Activated CD8-positive, alpha-beta memory T cell treated with anti-CD3 and anti-CD28 coated beads, Interleukin-2, amount 10 ng/mL, durations not matched to agents 7 days and 5 days (primary cell): ENCODE results near the gene E2F4. TPM values are rescaled to one million over a fixed set of nuclear protein-coding genes. Genes with fewer than 3 reads are reported as not detected.

Source experiments
- ATAC-seq: fragments of 150-1000 bp; cut with Tn5 transposase; one replicate; pipeline ENCODE4 v1.10.0; 2021; ENCODE audit warnings: moderate library complexity
- CTCF ChIA-PET: fragments of 350-600 bp; sonication (Branson Sonifier 250); formaldehyde crosslinking; loops from one replicate; lab custom pipeline; 2021; ENCODE audit warnings: antibody characterized with exemption; lab: Charles Lee
- DNase-seq: peaks from one replicate; pipeline ENCODE4 v3.0.0-alpha.2; 2020
- H3K27ac Mint-ChIP-seq: one replicate; pipeline ENCODE4 v1.8.0; 2021; ENCODE audit warnings: mild to moderate bottlenecking, mixed read lengths
- H3K27me3 Mint-ChIP-seq: one replicate; pipeline ENCODE4 v1.8.0; 2021; ENCODE audit warnings: mixed read lengths
- H3K36me3 Mint-ChIP-seq: one replicate; pipeline ENCODE4 v1.8.0; 2021; ENCODE audit warnings: mild to moderate bottlenecking, mixed read lengths
- H3K4me1 Mint-ChIP-seq: one replicate; pipeline ENCODE4 v1.8.0; 2021; ENCODE audit warnings: mixed read lengths
- H3K4me3 Mint-ChIP-seq: one replicate; pipeline ENCODE4 v1.8.0; 2021; ENCODE audit warnings: mild to moderate bottlenecking, moderate library complexity, mixed read lengths
- H3K9me3 Mint-ChIP-seq: one replicate; pipeline ENCODE4 v1.8.0; 2022; ENCODE audit warnings: low read depth, mixed read lengths
- total RNA-seq, 2 experiments: library from RNA; stranded (reverse); gene quantifications; one replicate each; pipeline ENCODE4 v1.2.3, GENCODE V29; 2021

Gene E2F4
- total RNA-seq, 2 experiments from 2014 or later = 147 to 148 TPM

DNA sequence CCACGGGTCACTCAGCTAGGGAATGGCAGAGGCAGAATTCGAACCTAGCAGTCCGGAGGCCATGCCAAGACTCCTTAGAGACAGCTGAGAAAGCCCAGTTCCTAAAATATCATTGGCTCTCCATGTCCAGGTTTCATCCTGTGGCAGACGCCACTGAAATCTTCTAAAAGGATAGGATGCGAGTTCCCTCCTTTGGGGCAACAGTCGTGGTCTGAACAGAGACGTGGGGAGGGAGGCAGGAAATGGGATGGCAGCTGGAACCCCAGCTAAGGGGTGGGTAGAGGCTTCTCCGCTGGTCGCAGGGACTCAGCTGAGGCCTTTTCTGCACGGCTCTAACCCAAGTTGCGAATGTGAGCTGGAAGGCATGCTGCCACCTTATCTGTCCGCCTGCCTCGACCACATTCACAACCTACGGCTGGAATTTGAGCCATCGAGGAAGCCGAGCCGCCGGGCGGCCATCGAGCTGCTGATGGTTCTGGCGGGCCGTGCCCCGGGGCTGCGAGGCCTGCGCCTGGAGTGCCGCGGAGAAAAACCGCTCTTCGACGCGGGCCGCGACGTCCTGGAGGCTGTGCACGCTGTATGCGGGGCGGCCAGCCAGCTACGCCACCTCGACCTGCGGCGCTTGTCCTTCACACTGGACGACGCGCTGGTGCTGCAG lies 29.3 kb upstream of the E2F4 start:
- ATAC-seq (no peak), DNase-seq (no peak)
- no peak overlapping the region for H3K27ac Mint-ChIP-seq
- peaks cover 34% of the 10 kb centered on the region for H3K27me3 Mint-ChIP-seq
- no peak overlapping the region for H3K4me3 Mint-ChIP-seq
- H3K9me3 Mint-ChIP-seq = no peaks in the 10 kb centered on the region
- CTCF ChIA-PET = interaction anchor here (0.9 to 17.0 kb wide), 14 partner anchors 7 to 219 kb away, joined by 3 to 395 read pairs (median 4); partner anchors contain the start of genes CES3, FHOD1, MATCAP1 and NOL3
- peaks cover 7% of the 10 kb centered on the region for H3K36me3 Mint-ChIP-seq
- peaks cover 53% of the 10 kb centered on the region for H3K4me1 Mint-ChIP-seq

DNA sequence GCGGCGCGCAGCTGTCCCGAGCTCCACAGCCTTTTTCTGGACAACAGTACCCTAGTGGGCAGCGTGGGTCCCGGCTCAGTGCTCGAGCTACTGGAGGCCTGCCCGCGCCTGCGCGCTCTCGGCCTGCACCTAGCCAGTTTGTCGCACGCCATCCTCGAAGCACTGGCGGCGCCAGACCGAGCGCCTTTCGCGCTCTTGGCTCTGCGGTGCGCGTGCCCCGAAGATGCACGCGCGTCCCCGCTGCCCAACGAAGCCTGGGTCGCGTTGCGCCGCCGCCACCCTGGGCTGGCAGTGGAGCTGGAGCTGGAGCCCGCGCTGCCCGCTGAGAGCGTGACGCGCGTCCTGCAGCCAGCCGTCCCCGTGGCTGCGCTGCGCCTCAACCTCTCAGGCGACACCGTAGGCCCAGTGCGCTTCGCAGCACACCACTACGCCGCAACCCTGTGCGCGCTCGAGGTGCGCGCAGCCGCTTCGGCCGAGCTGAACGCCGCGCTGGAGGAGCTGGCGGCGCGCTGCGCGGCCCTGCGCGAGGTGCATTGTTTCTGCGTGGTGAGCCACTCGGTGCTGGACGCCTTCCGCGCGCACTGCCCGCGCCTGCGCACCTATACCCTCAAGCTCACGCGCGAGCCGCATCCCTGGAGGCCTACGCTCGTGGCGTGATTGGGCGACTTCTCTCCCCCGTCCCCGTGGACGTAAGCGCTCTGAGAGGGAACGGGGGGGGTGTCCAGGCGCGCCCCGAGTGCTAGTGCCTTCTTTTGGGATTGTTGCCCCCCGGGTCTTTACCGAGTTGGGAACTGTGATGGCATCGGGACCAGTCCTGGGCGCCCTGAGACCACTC lies 28.6 kb upstream of the E2F4 start:
- no peak for ATAC-seq
- Mint-ChIP-seq H3K27me3 (peaks cover 42% of the 10 kb centered on the region), H3K27ac (no peak overlapping the region), H3K4me3 (peak overlapping the region; percentile 49), H3K4me1 (peaks cover 47% of the 10 kb centered on the region), H3K9me3 (no peaks in the 10 kb centered on the region), H3K36me3 (peaks cover 7% of the 10 kb centered on the region)
- CTCF ChIA-PET = interaction anchor here (0.9 to 17.0 kb wide), 12 partner anchors 8 to 220 kb away, joined by 3 to 395 read pairs (median 4); partner anchors contain the start of genes CES3 and MATCAP1
- DNase-seq = peak; percentile 65

DNA sequence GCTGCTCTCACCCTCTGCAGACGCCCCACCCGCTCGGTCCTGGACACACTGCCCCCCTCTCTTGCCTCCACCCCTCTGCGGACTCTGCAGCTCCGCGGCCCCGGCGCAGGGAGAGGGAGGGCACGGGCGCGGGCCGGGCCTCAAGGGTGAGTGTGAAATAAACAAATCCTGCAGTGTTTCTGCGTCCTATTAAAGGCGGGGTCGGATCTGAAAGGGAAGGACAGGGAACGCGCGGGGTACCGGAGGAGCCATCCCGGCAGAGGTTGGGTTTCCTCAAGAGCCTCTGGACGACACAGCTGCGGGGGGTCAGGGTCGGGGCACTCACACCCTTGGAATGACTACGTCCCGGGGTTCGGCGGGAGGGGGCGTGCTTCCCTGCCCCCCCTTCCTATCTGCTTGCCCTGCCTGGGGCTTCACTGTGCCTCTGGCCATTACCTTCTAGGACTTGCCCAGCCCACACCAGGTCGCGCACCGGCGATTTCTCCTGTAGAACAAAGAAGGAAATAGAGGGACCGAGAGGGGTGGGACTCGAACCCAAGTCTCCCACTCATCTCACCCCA lies 27.9 kb upstream of the E2F4 start:
- no peak overlapping the region for H3K27ac Mint-ChIP-seq
- ATAC-seq (no peak), DNase-seq (no peak)
- peaks cover 7% of the 10 kb centered on the region for H3K36me3 Mint-ChIP-seq
- CTCF ChIA-PET = interaction anchor here (1.0 to 17.0 kb wide), 8 partner anchors 9 to 220 kb away, joined by 3 to 395 read pairs (median 4); partner anchors contain the start of gene MATCAP1
- peaks cover 49% of the 10 kb centered on the region for H3K27me3 Mint-ChIP-seq
- H3K9me3 Mint-ChIP-seq = no peaks in the 10 kb centered on the region
- peak overlapping the region; percentile 49 for H3K4me3 Mint-ChIP-seq
- H3K4me1 Mint-ChIP-seq = peaks cover 42% of the 10 kb centered on the region

DNA sequence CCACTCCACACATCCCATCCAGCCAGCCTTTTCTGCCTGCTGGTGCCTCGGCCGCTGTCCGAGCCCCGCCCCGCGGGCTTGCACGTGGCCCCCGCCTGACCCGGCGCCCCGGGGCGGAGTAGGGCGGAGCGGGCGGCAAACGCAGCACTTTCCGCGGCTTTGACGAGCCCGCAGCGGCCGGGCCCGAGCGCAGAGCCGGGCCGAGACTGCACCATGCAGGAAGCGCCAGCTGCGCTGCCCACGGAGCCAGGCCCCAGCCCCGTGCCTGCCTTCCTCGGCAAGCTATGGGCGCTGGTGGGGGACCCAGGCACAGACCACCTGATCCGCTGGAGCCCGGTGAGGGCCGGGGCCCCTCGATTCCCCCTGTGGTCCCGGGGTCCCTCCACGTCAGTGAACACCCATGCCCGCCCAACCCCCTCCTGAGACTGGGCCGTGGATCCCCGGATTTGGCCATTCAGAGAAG lies 27.3 kb upstream of the E2F4 start, which contains the start of gene HSF4:
Gene HSF4, plus strand, starts transcription at position 147 of the 463 bp plus-strand sequence. Its CDS starts 67 bp downstream, at position 214.
- peak within 1 kb of the TSS; percentile 49 for H3K4me3 Mint-ChIP-seq
- H3K27me3 Mint-ChIP-seq = peaks cover 53% of the 10 kb centered on the region
- DNase-seq (no peak), ATAC-seq (no peak)
- H3K9me3 Mint-ChIP-seq = no peaks in the 10 kb centered on the region
- H3K36me3 Mint-ChIP-seq = peaks cover 7% of the 10 kb centered on the region
- peaks cover 44% of the 10 kb centered on the region for H3K4me1 Mint-ChIP-seq
- CTCF ChIA-PET = interaction anchor here (1.2 to 17.0 kb wide), 6 partner anchors 9 to 211 kb away, joined by 3 to 395 read pairs (median 40); partner anchors contain the start of gene MATCAP1
- H3K27ac Mint-ChIP-seq = no peak within 1 kb of the TSS

DNA sequence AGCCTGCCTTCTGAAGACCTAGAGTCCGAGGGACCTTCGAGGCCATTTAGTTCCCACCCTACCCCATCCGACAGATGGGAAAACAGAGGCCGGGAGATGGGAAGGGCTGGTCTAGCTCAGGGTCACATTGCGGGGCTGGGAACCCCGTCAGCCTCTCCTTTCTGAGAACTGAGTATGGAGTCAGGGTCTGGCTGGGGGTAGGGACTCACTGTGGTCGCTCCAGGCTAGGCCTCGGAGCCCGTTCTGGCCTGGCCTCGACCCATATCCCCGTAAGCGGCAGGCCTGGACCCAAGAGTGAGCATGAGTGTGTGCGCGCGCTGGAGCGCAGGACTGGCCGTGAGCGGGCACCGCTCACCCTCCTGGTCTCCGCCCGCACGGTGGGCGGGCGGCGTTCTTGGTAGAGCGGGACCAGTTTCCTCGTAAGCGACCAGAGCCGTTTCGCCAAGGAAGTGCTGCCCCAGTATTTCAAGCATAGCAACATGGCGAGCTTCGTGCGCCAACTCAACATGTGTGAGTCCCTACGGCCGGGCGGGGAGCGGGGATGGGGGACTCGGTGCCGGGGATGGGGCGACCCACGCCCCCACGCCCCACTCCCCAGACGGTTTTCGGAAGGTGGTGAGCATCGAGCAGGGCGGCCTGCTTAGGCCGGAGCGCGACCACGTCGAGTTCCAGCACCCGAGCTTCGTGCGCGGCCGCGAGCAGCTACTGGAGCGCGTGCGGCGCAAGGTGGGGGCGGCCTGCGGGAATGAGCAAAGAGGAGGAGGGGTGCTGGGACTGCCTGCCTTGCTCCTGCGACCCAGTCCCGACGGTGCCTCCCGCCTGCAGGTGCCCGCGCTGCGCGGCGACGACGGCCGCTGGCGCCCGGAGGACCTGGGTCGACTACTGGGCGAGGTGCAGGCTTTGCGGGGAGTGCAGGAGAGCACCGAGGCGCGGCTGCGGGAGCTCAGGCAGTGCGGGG lies 26.6 kb upstream of the E2F4 start:
- Mint-ChIP-seq H3K9me3 (no peaks in the 10 kb centered on the region), H3K27ac (no peak overlapping the region), H3K36me3 (peaks cover 7% of the 10 kb centered on the region), H3K4me1 (peaks cover 48% of the 10 kb centered on the region), H3K4me3 (no peak overlapping the region), H3K27me3 (peaks cover 58% of the 10 kb centered on the region)
- no peak for ATAC-seq
- CTCF ChIA-PET = interaction anchor here (0.6 to 17.0 kb wide), 7 partner anchors 10 to 211 kb away, joined by 3 to 395 read pairs (median 5); partner anchors contain the start of gene MATCAP1
- no peak for DNase-seq

DNA sequence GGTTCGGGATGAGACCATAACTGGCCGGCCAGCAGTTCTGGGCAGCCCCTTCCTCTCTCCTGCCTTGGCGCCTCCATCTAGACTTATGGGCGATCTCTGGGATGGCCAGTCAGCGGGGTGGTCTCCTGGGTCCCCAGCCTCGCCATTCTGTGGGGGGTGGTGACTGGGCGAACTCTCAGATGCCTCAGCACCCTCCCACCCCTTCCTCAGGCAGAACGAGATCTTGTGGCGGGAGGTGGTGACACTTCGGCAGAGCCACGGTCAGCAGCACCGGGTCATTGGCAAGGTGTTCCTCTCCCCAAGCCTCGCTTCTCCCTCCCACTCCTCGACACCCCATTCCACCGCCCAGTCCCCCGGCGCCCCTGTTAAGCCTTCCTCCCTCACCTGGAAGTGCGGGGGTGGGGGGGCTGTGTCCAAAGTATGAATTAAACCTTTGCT lies 25.8 kb upstream of the E2F4 start:
- CTCF ChIA-PET = interaction anchor here (10.5 to 17.0 kb wide), 2 partner anchors 10 to 151 kb away, joined by 88 to 395 read pairs; no protein-coding TSS in a partner anchor
- H3K4me3 Mint-ChIP-seq = no peak overlapping the region
- H3K4me1 Mint-ChIP-seq = peaks cover 50% of the 10 kb centered on the region
- H3K9me3 Mint-ChIP-seq = no peaks in the 10 kb centered on the region
- ATAC-seq = no peak
- no peak for DNase-seq
- H3K36me3 Mint-ChIP-seq = peaks cover 7% of the 10 kb centered on the region
- H3K27ac Mint-ChIP-seq = no peak overlapping the region
- peaks cover 63% of the 10 kb centered on the region for H3K27me3 Mint-ChIP-seq

DNA sequence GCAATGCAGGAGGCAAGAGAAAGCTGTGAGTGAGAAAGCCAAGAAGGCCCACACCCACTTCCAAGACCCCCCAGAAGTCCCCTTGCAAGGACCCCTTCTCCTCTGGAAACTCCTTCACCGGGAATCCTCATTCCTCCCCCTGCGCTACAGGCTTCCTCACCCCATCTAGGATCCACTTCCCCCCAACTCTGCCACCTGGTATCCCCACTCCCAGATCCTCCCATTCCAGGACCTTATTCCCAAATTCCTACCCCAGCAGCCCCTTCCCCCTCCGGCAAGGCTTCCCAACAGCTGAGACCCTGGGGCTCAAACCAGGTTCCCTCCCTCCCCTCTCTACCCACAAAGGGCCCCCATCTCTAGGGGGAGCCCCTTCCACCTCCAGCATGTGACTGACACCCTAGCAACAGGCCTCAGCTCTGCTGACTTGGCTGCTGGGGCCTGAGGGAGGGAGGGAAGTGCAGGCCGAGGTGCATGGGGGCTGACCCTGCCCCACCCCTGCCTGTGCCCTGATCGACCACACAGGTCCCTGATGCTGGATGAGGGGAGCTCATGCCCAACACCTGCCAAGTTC lies 25.3 kb upstream of the E2F4 start:
- no peak for ATAC-seq
- Mint-ChIP-seq H3K9me3 (no peaks in the 10 kb centered on the region), H3K36me3 (peaks cover 5% of the 10 kb centered on the region), H3K27me3 (peaks cover 69% of the 10 kb centered on the region), H3K27ac (no peak overlapping the region), H3K4me3 (no peak overlapping the region), H3K4me1 (peaks cover 48% of the 10 kb centered on the region)
- CTCF ChIA-PET = interaction anchor here (1.9 to 17.0 kb wide), 3 partner anchors 9 to 152 kb away, joined by 6 to 395 read pairs (median 88); no protein-coding TSS in a partner anchor
- no peak for DNase-seq

DNA sequence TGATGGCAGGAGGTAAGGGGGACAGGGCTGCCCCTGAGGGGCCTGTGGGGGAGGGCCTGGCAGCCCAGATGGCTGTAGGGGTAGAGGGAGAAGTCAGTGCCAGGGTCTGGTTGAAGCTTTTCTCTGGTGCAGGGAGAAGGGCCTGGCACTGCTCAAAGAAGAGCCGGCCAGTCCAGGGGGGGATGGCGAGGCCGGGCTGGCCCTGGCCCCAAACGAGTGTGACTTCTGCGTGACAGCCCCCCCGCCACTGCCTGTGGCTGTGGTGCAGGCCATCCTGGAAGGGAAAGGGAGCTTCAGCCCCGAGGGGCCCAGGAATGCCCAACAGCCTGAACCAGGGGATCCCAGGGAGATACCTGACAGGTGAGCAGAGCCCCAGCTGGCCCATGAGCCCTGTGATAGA lies 24.4 kb upstream of the E2F4 start:
- Mint-ChIP-seq H3K4me3 (no peak overlapping the region), H3K27ac (no peak overlapping the region), H3K4me1 (peaks cover 43% of the 10 kb centered on the region)

DNA sequence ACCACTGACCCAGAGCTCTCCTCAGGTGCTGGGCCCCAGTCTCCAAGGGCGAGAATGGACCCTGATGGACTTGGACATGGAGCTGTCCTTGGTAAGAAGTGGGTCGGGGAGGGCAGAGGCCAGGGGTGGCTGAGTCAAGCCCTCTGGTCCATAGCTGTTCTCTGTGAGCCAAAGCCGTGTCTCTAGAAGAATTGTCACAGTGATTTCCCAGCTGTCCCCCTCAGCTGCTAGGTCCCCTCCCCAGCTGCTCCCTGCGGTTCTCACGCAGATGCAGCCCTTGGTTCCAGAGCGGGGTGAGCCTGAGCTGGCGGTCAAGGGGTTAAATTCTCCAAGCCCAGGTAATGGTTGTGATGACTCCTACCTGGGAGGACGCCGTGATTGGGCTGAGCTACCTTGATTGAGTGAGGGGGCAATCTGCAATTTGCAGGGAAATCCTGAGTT lies 22.9 kb upstream of the E2F4 start:
- H3K36me3 Mint-ChIP-seq = peaks cover 2% of the 10 kb centered on the region
- H3K27ac Mint-ChIP-seq = no peak overlapping the region
- H3K9me3 Mint-ChIP-seq = no peaks in the 10 kb centered on the region
- H3K27me3 Mint-ChIP-seq = peaks cover 74% of the 10 kb centered on the region
- ATAC-seq = no peak
- peaks cover 47% of the 10 kb centered on the region for H3K4me1 Mint-ChIP-seq
- no peak overlapping the region for H3K4me3 Mint-ChIP-seq
- DNase-seq = no peak
- CTCF ChIA-PET = interaction anchor here (0.6 to 4.1 kb wide), 8 partner anchors 9 to 274 kb away, joined by 3 to 39 read pairs (median 4); partner anchors contain the start of genes FBXL8 and TRADD

More for the DNA sequence above, 24.4 kb upstream of the E2F4 start:
- no peak for DNase-seq
- CTCF ChIA-PET = interaction anchor here (0.6 to 4.1 kb wide), 5 partner anchors 8 to 50 kb away, joined by 3 to 39 read pairs (median 5); partner anchors contain the start of genes FBXL8 and TRADD
- Mint-ChIP-seq H3K27me3 (peaks cover 70% of the 10 kb centered on the region), H3K9me3 (no peaks in the 10 kb centered on the region), H3K36me3 (peaks cover 3% of the 10 kb centered on the region)
- no peak for ATAC-seq

DNA sequence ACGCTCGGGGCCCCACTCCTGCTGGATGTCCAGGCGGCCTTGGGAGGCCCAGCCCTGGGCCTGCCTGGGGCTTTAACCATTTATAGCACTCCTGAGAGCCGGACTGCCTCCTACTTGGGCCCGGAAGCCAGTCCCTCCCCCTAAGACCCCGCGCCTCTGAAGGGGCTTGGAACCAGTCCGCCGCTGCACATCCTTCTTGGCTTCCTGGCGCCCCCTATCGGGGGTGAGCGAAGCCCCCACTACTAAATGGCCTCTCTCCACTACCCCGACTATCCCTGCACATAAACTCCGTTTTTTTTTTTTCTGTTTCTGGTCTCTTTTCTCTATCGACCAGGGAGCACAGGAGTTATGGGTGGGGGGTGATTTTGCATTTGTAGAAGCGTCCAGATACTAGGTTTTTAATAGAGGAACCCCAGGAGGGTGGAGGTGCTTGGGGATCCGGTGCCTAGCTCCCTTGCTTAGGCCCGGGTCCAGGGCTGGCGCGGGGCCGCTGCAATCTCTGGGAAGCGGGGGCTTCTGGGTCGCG lies 22.2 kb upstream of the E2F4 start:
- CTCF ChIA-PET = interaction anchor here (0.9 to 4.1 kb wide), 15 partner anchors 10 to 274 kb away, joined by 3 to 39 read pairs (median 8); partner anchors contain the start of genes B3GNT9, E2F4, FBXL8 and MATCAP1
- Mint-ChIP-seq H3K4me1 (peaks cover 46% of the 10 kb centered on the region), H3K4me3 (peak overlapping the region; percentile 75), H3K27me3 (peaks cover 70% of the 10 kb centered on the region), H3K9me3 (no peaks in the 10 kb centered on the region), H3K27ac (peak overlapping the region; percentile 66), H3K36me3 (peaks cover 1% of the 10 kb centered on the region)
- ATAC-seq (no peak), DNase-seq (peak; percentile 65)
